B cell (primary cell): Measurements from ENCODE around the gene C21orf58.

ENCODE experiments used
- EZH2 ChIP-seq: IDR thresholded peaks from 2 replicates; pipeline ENCODE4 v1.6.1; 2012; ENCODE audit warnings: borderline replicate concordance, low read depth, mild to moderate bottlenecking, moderate library complexity, low read length; ENCODE audit not compliant: insufficient read depth, poor library complexity, severe bottlenecking
- TF ChIP-seq, protein P1 (sequence below): fragments of 200-600 bp; IDR thresholded peaks from one replicate; pipeline ENCODE4 v1.8.0; 2022; ENCODE audit warnings: antibody characterized with exemption, mild to moderate bottlenecking

DNA sequence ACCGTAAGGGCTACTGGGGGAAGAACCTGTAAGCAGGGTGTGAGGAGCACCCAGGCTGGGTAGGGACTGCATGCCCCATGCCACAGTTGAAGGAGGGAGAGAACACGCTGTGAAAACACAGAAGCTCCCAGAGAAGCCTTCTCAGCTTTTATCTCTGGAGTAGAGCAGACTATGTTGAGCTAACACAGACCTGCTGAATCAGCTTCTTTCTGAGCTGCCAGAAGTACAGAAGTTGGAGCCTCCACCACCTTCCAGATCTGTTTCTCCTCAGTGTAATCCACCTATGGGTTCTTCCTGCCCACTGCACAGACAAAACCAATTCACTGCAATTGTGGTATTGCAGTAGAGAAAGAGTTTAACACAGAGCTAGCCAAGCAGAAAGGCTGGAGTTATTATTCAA is 32.1 kb downstream of the C21orf58 start:
- TF ChIP-seq, protein P1, sequence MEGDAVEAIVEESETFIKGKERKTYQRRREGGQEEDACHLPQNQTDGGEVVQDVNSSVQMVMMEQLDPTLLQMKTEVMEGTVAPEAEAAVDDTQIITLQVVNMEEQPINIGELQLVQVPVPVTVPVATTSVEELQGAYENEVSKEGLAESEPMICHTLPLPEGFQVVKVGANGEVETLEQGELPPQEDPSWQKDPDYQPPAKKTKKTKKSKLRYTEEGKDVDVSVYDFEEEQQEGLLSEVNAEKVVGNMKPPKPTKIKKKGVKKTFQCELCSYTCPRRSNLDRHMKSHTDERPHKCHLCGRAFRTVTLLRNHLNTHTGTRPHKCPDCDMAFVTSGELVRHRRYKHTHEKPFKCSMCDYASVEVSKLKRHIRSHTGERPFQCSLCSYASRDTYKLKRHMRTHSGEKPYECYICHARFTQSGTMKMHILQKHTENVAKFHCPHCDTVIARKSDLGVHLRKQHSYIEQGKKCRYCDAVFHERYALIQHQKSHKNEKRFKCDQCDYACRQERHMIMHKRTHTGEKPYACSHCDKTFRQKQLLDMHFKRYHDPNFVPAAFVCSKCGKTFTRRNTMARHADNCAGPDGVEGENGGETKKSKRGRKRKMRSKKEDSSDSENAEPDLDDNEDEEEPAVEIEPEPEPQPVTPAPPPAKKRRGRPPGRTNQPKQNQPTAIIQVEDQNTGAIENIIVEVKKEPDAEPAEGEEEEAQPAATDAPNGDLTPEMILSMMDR = no peak
- no peak for TF ChIP-seq EZH2
